Lower lobe of right lung (tissue), 2 donors: ENCODE data around the gene CDC14C. TPM values are rescaled to one million over a fixed set of nuclear protein-coding genes. Genes with fewer than 3 reads are reported as not detected.

Source experiments
- ATAC-seq, 2 donors: fragments of 200-7000 bp; cut with Tn5 transposase; one replicate each; pipeline ENCODE4 v1.9.1; 2020 to 2022; ENCODE audit warnings: mild to moderate bottlenecking in 2 of 2, moderate library complexity in 2 of 2
- DNase-seq: peaks from one replicate; pipeline ENCODE4 v3.0.0-alpha.2; 2020
- H3K27ac ChIP-seq: fragments of 200-600 bp; one replicate; pipeline ENCODE4 v1.8.0; 2022
- H3K27me3 ChIP-seq: fragments of 200-600 bp; one replicate; pipeline ENCODE4 v1.8.0; 2022; ENCODE audit warnings: low read depth
- H3K36me3 ChIP-seq: fragments of 200-600 bp; one replicate; pipeline ENCODE4 v1.8.0; 2022; ENCODE audit warnings: mild to moderate bottlenecking
- H3K4me1 ChIP-seq: fragments of 200-600 bp; one replicate; pipeline ENCODE4 v1.8.0; 2022
- H3K4me3 ChIP-seq: fragments of 200-600 bp; one replicate; pipeline ENCODE4 v1.8.0; 2022; ENCODE audit warnings: mild to moderate bottlenecking
- H3K9me3 ChIP-seq: fragments of 200-600 bp; one replicate; pipeline ENCODE4 v1.8.0; 2022
- CTCF ChIP-seq: fragments of 200-600 bp; IDR thresholded peaks from one replicate; pipeline ENCODE4 v1.8.0; 2022; ENCODE audit warnings: antibody characterized with exemption, mild to moderate bottlenecking
- intact Hi-C: fragments of 100-400 bp; cut with DNase I; formaldehyde crosslinking; loops from one replicate; pipeline ENCODE4 v1.11.0; 2022
- total RNA-seq: library from RNA; stranded (reverse); fragmentation: NEBNext Ultra II Directional; extraction: Animal tissue kit (Norgen Biotek cat#: 25700); gene quantifications from one replicate; pipeline ENCODE4 v1.2.1, GENCODE V29; 2021
- donor health status: DM: no; HTN: yes; CAD: no; lungs with severe emphysema.

Gene CDC14C
- total RNA-seq, 1 donor from 2014 or later, result not detected

GRCh38 chr7:48959676-48960075, 35.3 kb downstream of the CDC14C start:
- H3K27me3 ChIP-seq, result no peaks in the 10 kb centered on the region
- H3K9me3 ChIP-seq, result no peaks in the 10 kb centered on the region
- intact Hi-C loops, result no loop called here
- no peaks in the 10 kb centered on the region for H3K36me3 ChIP-seq
- no peak for TF ChIP-seq CTCF
- DNase-seq (no peak), ATAC-seq (no peak)
- H3K4me1 ChIP-seq, result no peaks in the 10 kb centered on the region
- no peak overlapping the region for H3K4me3 ChIP-seq
- H3K27ac ChIP-seq, result no peak overlapping the region

- Histone ChIP-seq H3K4me1 (no peaks in the 10 kb centered on the region), H3K9me3 (no peaks in the 10 kb centered on the region), H3K27me3 (no peaks in the 10 kb centered on the region), H3K27ac (no peak overlapping the region), H3K4me3 (no peak overlapping the region), H3K36me3 (no peaks in the 10 kb centered on the region)
- intact Hi-C loops, result no loop called here
- DNase-seq, result no peak
- ATAC-seq, result no peak
- no peak for TF ChIP-seq CTCF
Observed at GRCh38 chr7:48962821-48963505, 38.6 kb downstream of the CDC14C start.

- intact Hi-C loops, result no loop called here
- ATAC-seq (peak; percentile 51 to 74), DNase-seq (no peak)
- Histone ChIP-seq H3K27me3 (no peaks in the 10 kb centered on the region), H3K9me3 (no peaks in the 10 kb centered on the region), H3K4me3 (no peak overlapping the region), H3K4me1 (no peaks in the 10 kb centered on the region), H3K27ac (no peak overlapping the region), H3K36me3 (no peaks in the 10 kb centered on the region)
- TF ChIP-seq CTCF, result no peak
Observed at GRCh38 chr7:48964074-48964473, 39.7 kb downstream of the CDC14C start.

DNA sequence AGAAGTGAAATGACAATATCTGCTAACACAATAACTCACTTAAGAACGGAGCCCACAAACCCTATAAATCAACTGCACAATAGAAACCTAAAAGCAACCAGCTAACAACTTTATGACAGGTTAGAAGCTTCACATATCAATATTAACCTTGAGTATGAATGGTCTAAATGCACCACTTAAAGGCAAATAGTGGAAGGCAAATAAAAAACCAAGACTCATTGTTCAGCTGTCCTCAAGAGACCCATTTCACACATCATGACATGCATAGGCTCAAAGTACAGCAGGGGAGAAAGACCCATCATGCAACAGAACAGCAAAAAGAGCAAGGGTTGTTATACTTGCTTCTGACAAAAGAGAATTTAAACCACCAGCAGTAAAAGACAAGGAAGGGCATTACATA, 46.8 kb downstream of the CDC14C start:
- DNase-seq, result no peak
- ATAC-seq, result no peak
- Histone ChIP-seq H3K36me3 (no peaks in the 10 kb centered on the region), H3K4me3 (no peak overlapping the region), H3K27ac (no peak overlapping the region), H3K4me1 (no peaks in the 10 kb centered on the region), H3K27me3 (no peaks in the 10 kb centered on the region), H3K9me3 (no peaks in the 10 kb centered on the region)
- no peak for TF ChIP-seq CTCF
- intact Hi-C loops, result no loop called here

DNA sequence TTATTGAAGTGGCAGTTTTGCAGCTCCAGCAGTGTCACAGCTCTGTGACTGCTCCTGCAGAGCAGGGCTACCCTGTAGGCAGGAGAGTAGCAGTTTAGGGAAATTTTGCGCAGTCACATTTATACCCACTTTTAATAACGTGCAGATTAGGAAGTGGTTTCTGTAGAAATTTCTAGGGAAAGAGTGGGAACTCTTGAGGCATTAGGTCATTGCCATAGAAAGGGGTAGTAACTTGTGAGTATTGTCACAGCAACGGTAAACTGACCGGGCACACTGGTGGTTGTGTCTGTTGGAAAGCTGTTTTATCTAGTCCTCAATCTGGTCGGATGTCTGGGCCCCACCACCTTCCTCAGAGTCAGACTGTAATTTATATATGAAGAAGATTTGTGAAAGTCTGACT, 51.9 kb downstream of the CDC14C start:
- DNase-seq, result peak; percentile 44
- ATAC-seq, result peak; percentile 60 to 80
- no peak for TF ChIP-seq CTCF

More for the DNA sequence above, 51.9 kb downstream of the CDC14C start:
- no peaks in the 10 kb centered on the region for H3K4me1 ChIP-seq
- H3K36me3 ChIP-seq, result no peaks in the 10 kb centered on the region
- H3K9me3 ChIP-seq, result no peaks in the 10 kb centered on the region
- no peaks in the 10 kb centered on the region for H3K27me3 ChIP-seq
- no peak overlapping the region for H3K4me3 ChIP-seq
- intact Hi-C loops, result no loop called here
- H3K27ac ChIP-seq, result no peak overlapping the region
